GM19351 (cell line): ENCODE measurements around the gene TAB3.
A peak's percentile ranks its signal among the peaks of the same experiment; 100 is the strongest.

Source experiments
- ATAC-seq: cut with Tn5 transposase; IDR thresholded peaks from one replicate; pipeline ENCODE4 v1.9.1; 2021; ENCODE audit warnings: mild to moderate bottlenecking, moderate library complexity; ENCODE audit not compliant: unreplicated experiment

TAB3 gene, protein sequence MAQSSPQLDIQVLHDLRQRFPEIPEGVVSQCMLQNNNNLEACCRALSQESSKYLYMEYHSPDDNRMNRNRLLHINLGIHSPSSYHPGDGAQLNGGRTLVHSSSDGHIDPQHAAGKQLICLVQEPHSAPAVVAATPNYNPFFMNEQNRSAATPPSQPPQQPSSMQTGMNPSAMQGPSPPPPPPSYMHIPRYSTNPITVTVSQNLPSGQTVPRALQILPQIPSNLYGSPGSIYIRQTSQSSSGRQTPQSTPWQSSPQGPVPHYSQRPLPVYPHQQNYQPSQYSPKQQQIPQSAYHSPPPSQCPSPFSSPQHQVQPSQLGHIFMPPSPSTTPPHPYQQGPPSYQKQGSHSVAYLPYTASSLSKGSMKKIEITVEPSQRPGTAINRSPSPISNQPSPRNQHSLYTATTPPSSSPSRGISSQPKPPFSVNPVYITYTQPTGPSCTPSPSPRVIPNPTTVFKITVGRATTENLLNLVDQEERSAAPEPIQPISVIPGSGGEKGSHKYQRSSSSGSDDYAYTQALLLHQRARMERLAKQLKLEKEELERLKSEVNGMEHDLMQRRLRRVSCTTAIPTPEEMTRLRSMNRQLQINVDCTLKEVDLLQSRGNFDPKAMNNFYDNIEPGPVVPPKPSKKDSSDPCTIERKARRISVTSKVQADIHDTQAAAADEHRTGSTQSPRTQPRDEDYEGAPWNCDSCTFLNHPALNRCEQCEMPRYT

DNA sequence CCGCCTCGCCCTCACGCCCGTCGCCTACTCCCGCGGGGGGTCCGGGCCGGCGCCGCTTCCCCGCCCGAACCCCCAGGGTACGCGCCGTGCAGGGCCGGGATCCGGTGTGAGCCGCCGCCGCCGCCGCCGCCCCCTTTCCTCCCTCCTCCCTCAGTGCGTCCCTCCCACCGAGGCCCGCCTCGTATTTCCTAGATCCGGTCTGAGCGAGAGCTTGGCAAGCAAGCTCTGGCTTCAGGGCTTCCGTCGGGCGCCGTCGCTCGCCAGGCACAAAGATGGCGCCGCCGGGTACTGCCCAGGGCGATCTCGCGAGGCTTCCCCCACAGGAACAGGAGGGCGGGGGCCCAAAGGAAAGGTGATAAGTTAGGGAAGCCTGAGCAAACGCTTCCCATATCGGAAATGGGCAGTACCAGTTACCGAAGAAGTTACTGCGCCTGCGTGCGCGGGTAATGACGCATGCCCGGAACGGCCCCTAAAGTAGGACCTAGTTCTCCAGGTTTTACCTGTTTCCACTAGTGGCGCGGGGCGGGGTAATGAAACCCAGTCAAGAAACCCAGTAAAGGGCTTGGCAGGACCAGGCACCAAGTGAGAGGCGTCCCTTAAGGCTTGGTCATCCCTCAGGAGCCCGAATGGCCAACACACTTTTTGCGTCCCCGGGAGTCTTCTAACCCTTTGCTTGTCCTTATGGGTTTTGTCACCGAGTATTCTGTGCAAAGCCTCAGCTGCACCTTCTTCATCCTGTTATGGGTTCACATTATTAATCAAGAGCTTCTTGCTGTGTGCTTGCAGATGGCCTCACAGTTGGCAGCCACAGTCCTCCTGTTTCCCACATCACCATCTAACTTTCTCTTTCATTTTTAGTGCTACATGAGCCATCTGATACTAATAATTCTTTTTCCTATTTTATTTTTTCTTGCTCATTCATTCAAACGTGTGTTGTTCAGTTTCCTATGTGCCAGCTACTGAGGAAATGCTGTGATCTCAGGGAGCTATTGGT, at the start of gene TAB3:
Gene TAB3, minus strand, starts transcription at position 108 of the 994 bp plus-strand sequence. CDS start 29,666 bp downstream, outside the sequence.
- peak; percentile 82 for ATAC-seq

DNA sequence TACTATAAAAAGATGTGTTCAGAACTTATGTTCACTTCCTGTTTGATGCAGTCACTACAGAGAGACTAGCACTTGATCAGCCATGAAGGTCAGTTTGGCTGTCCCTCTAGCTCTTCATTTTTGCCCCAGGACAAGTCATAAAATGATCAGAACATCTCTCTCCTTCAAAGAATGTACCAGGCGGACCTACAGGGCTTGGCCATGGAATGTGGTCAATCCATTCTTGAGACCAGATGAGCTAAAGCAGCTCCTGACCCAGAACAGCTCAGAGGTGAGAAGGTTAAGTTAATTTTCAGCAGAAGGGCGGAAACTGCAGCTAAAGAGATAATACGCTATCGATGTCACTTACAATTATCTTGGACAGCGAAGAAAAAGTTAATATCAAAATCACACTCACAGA, 49.2 kb upstream of the TAB3 start:
- no peak for ATAC-seq

DNA sequence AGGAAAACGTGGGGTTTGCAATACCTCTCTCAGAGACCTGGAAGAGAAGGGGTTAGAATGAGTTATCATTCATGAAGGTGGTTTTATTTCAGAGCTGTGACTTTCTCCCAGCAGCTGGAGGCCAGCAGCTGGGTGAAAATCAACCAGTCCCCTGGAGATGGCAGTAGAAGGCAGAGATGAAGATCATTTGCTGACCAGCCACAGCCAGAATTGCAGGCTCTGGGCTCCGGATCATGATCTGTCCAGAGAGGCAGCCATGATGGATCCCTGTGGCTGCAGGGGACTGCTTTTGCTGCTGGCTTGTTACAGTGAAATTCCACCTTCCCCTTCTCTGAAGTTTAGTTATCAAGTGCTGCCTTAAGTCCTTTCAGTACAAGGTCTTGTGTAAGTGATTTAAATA, 46.9 kb upstream of the TAB3 start:
- ATAC-seq = no peak

DNA sequence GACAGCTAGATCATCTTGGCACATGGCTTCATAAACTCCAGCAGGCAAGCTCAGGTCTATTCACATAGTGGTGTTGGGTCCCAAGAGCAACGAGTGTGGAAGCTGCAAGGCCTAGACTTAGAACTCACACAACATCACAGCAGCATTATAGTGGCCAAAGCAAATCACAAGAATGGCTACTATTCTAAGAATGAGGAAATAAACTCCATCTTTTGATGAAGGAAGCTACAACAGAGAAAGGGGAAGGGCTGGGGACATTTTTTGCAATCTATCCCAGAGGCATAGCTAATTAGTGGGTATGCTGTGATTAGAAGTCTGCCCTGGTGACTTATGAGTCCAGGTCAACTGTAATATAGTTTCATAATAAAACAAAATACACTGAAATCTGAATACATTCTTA, 42.9 kb upstream of the TAB3 start:
- ATAC-seq = no peak

DNA sequence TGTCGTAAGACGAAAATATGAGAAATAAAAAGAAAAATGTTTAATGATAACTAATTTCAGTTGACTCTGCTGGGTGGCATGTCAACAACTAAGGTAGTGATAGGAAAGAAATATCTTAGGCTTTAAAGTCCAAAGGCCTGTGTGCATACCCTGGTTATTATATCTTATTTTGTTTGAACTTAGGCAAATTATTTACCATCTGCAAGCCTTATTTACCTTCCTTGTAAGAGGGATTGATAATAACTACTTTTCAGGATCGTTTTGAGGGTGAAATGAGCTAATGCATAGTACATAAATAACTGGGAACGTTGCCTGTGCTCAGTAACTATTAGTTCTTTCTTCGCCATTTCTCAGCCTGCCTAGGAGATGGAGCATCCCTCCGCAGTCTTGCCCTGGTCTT, 41.6 kb upstream of the TAB3 start:
- no peak for ATAC-seq

DNA sequence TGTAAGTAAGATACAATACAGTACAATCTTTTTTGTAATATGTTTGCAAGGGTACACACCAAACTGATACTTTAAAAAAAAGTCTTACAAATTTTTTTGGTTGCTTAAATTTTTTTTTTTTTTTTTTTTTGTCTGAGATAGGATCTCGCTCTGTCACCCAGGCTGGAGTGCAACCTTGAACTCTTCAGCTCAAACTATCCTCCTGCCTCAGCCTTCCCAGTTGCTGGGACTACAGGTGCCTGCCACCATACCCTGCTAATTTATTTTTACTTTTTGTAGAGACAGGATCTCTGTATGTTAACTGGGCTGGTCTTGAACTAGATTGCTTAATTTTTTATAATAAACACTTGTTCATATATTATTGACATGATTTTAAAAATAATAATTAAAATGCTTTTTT, 41.1 kb upstream of the TAB3 start:
- no peak for ATAC-seq

DNA sequence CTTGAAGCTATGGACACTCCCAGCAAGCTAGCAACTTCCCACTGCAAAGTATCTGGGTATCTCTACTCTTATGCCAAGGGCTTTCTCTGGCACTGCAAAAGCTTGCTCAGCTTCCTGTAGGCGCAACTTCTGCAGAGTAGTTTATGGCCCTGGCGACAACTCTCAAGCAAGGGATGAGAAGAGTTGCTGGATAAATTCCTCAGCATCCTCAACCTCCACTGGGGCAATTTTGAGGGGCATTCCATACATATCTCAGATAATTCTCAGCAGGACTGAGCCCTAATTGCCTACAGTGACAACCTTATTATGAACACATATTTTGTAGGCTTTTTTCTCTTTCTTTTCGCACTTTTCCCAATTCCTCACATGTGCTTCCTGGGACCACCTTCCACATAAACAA, 31.2 kb upstream of the TAB3 start:
- no peak for ATAC-seq

DNA sequence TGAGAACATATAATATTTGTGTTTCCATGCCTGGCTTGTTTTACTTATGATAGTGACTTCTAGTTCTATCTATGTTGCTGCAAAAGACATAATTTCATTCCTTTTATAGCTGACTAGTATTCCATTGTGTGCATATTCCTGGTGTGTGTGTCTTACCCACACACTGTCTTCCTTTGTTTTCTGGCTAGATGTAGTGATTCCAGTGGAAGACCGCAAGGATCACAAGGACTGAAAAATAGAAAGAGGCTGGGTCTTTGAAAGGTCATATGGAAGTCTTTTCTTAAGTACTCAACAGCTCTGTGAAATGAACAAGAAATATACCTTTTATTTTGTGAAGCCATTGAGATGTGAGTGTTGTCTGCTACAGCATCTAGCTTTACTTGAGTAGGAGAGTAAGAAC, 29.4 kb upstream of the TAB3 start:
- ATAC-seq = no peak

DNA sequence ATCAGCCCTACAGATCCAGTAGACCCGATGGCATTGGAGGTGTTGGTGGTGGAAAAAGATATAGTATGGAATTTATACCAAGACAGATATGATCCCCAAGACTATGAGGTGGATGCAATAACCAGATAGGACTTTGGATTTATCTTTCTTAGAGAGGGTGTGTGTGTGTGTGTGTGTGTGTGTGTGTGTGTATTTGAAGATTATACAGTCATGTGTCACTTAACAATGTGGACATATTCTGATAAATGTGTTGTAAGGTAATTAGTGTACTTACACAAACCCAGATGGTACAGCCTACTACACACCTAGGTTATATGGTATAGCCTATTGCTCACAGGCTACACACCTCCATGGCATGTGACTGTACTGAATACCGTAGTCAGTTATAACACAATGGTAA, 24.4 kb upstream of the TAB3 start:
- no peak for ATAC-seq

DNA sequence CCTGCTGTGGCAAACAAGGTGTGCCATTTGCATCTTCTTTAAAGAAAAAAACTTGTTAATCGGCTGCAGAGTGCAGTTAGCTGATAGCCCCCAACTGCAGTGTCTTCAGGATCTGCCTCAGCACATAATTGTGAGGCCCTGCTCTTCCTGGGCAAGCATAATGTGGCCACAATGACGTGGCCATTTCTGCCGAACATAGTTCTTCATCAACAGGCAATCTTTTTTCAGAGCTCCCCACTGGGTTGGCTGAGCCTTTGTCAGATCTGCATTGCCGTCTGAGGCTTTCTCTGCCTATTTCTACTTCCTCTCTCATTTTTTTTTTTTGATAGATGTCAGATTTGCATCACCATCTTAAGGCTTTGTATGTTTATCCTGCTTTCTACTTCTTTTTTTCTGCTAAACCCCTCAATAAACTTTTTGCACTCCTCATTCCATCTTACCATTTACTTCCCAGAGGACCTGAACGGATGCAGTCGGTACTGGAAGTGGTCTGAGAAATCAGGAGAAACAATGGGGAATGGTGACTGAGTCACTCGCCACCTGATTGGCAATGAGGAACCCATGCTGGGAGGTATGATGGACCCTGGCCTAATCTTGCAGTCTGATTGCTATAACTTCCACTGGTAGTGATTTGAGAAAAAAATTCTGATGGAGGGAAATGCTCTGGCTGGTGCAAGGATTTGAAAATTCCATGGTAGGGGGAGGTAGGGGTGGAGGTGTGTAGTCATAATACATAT, 21.2 kb upstream of the TAB3 start:
- no peak for ATAC-seq

DNA sequence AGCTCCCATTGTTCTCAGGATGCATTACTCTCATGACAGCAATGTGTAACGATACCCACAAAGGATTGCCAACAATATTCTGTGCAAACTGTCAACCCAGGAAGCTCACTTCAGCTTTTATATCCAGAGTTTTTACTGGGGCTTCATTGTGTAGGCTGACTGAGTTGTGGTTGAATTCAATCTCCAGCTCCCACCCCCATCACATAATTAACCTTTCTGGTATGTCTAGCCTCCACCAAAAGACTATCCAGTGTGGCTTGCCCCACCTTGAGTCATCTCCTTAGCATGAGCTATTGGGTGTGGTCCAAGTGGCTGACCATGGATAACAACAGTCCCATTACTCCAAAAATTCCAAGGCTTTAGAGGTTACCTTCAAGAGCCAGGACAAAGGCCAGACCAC, 17.7 kb upstream of the TAB3 start:
- ATAC-seq = no peak

DNA sequence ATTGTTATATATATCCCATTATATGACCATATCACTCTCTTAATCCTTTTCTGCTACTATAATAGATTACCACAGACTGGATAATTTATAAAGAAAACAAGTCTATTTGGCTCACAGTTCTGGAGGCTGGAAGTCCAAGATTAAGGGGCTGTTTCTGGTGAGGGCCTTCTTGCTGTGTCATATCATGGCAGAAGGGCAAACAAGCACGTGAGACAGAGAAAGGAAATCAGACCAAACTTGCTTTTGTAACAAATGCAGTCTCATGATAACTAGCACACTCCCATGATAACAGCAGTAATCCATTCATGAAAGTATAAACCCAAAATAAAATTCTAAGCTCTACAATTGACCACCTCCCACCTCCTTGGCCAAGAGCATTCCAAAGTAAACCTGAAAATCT, 16.3 kb upstream of the TAB3 start:
- no peak for ATAC-seq

DNA sequence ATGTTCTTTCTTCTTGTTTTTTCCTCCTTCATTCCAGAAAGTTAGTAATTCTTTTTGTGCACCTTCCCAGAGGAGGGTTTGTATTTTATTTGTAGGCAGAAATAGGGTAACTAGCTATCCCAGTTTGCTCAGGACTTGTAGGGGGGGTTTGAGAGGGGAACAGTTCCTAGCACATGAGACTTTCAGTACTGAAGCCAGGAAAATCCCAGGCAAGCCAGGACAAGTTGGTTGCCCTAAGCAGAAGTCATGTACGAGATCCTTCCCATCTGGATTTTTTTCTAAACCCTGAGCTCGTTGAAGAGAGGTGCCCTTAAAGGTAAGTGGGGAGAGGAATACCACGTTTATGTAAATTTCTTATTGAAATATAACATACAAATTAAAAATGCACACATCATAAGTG, 15.6 kb upstream of the TAB3 start:
- no peak for ATAC-seq

DNA sequence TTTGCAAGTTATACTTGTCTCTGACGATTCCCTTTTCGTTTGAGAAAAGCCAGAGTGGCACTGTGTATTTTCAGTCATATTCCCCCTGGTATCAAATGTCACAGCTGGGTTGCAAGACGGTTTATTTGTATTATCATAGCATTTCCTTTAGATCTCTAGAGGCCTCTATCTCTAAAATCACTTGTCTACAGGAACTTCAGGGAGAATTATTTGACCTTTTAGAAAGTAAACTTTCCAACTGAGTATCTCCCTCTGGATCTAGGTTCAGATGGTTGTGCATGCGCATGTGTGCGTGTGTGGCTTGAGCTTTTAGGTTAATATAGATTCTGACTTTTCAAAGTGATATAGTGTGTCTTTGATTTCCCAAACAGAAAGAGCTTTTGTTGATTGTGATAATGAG, 15.1 kb upstream of the TAB3 start:
- no peak for ATAC-seq

DNA sequence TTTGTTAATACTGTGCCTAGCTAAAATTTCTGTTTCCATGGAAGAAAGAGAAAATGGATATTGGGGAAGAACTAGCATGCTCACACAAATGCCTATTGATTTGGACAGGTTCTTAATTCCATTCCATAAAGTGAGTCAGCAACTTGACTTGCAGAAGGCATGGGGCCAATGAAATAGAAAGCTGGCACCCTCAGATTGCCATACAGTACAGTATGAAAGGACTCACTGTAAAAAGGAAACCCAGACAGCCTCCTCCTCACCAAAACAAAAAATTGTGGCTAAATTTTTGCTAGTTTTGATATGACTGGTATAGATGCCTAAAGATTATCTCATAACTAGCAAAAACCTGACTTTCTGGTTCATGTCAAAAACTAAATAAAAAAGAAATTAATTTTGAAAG, 11.2 kb upstream of the TAB3 start:
- peak; percentile 56 for ATAC-seq

DNA sequence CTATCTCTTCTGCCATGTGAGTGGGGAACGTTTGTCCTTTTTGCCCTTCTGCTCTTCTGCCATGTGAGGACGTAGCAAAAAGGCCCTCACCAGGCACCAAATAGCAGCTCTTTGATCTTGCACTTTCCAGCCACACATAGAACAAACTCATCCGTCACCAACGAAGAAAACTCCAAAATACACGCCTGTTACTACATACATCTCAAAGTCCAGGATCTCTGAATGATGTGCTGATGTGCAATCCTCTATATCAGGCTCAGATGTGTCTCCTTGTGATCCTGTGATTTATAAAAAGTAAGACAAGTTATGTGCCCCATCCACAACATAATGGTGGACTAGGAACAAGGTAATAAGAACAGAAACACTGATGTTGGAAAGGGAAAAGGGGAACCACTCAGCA, 9.8 kb upstream of the TAB3 start:
- no peak for ATAC-seq

DNA sequence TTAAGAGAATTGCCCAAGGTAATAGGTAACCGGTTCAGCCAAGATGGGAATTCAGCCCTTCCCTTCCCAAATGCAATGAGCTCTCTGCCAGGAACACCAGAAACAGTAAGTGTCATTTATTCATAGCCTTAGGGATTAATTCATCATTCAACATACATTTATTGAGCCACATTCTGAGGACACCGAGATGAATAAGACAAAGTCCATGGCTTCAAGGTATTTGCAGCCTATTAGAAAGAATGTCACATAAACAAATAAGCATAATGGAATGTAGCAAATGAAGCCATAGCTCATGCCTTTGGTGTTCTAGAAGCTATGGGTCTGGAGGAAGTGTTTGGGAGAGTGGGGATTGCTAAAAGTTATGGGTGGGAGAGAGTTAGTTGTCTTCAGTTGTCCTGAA, 6.3 kb upstream of the TAB3 start:
- no peak for ATAC-seq

DNA sequence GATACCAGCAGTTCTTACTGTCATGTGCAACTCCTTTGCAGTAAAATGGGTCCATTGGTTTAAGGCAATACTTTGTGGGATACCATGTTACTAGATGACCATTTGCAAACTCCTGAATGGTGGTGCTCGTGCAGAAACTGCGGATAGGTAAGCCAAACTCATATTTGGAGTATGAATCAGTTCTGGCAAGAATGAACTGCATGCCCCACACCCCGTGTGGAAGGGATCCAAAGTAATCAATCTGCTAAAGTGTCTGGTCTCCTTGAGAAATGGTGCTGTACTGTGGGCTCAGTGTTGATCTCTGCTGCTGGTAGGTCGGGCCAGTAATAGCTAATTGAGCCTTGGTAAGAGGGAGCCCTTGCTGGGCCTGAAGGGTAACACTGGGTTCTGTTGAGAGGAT, 4.2 kb upstream of the TAB3 start:
- no peak for ATAC-seq

DNA sequence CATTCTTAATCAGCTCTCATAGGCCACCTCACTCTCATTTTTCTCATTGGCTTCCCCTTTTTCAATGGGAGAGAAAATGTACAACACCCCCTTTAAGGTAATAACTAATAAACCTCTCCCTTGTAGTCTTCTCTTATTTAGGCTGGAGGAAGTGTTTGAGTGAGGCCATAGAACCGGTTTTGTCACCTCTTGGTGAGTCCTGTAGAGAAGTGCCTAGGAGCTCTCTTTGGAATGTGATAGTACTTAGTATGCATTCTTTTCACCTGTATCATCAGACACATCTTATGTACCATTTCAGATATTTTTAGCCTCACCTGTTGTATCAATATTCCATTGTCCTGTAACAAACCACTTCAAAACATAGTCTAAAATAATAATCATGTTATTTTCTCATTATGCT, 3.5 kb upstream of the TAB3 start:
- ATAC-seq = no peak

DNA sequence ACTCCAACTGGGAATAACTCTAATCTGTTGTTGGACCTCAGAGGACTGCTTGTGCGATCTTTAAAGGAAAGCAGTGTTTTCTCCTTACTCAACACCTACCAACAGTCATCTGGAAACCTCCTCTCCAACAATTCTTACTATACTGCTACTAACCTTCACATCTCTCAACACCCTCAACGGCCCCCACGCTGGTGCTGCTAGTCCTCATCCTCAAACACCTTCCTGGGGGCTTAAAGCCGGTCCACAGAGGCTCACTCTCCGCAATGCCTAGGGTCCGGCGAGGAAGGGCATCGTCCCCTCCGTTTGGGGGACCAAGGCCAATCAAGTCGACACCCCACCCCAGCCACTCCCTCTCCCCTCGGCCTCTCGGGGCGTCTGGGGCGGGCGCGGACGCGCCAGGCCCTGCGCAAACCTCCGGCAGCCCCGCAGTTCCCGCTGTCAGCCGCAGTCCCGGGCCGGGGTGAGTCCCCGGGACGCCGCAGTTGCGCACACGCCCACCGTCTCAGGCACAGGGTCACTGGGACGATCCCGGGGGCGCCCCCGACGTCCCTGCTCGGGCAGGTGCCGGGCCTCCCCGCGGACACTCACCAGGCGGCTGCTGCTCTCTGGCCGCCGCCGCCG, 418 bp downstream of the TAB3 start:
- ATAC-seq = peak; percentile 31
